ENCODE measurements around the gene CMSS1.

GRCh38 chr3:100173961-100174360 lies 356.3 kb downstream of the CMSS1 start:
- TF ChIP-seq CTCF (IDR thresholded peaks at IDR 0.05): no peak
- no peak for TF ChIP-seq POLR2A (IDR thresholded peaks at IDR 0.05)

Data from right lobe of liver (tissue), 4 donors.